Nucleus accumbens (tissue), 56 donors: Measurements from ENCODE around the gene CACNA1C.

Experiments used
- DNase-seq, 56 donors: peaks; one replicate each; lab custom pipeline; 2025; lab: John Stamatoyannopoulos, UW

CACNA1C gene

DNA sequence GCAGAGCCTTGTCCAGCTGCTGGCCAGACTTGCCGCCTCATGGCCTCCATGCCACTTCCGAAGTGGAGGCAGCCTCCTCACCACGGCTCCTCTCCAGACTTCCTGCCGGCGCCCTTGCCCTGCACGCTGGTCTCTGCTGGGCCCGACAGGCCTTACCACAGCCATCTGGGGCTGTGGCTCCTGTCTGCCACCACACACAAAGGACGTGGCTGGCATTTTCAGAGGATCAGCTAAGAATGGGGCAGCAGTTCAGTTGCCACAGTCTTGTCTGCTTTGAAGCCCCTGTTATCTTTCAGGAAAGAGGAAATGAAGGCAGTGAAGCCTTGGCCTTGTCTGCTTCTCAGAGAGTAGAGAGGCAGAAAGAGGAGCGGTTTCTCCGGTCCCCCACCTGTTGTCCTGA, 564.0 kb downstream of the CACNA1C start:
- DNase-seq, result no peak

GRCh38 chr12:2617365-2617764, 564.6 kb downstream of the CACNA1C start:
- DNase-seq, result no peak

- DNase-seq, result no peak
These were observed 565.7 kb downstream of the CACNA1C start for GRCh38 chr12:2618291-2618995.

DNA sequence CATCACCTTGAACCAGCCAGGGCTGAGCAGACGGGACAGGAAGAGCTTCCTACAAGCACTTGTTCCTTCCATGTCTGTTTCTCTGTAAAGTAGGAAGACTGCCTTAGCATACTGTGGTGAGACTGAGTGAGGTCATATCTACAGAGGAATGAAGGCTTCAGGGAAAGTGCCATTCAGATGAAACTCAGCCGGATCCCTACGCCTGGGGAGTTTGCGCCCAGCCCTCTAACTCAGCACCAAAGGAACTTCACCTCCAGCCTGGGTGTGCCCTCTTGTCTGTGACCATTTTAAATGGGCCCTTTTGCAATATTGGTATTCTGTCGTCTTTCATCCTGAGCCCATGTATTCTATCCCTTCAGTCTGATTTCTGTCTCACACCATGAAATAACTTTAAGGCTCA, 566.3 kb downstream of the CACNA1C start:
- DNase-seq, result no peak

GRCh38 chr12:2622460-2622859, 569.7 kb downstream of the CACNA1C start:
- DNase-seq, result no peak

GRCh38 chr12:2623472-2623871, 570.7 kb downstream of the CACNA1C start:
- no peak for DNase-seq

GRCh38 chr12:2624543-2625288, 571.9 kb downstream of the CACNA1C start:
- DNase-seq, result peak in 4 of 56 donors; percentile 3 to 22 (median 11)

- DNase-seq, result no peak
These were observed 572.5 kb downstream of the CACNA1C start for GRCh38 chr12:2625289-2625612.

GRCh38 chr12:2627076-2627834, 574.5 kb downstream of the CACNA1C start:
- DNase-seq, result no peak

- no peak for DNase-seq
These were observed 575.0 kb downstream of the CACNA1C start for GRCh38 chr12:2627835-2628191.

- DNase-seq, result no peak
These were observed 575.6 kb downstream of the CACNA1C start for GRCh38 chr12:2628401-2628800.

DNA sequence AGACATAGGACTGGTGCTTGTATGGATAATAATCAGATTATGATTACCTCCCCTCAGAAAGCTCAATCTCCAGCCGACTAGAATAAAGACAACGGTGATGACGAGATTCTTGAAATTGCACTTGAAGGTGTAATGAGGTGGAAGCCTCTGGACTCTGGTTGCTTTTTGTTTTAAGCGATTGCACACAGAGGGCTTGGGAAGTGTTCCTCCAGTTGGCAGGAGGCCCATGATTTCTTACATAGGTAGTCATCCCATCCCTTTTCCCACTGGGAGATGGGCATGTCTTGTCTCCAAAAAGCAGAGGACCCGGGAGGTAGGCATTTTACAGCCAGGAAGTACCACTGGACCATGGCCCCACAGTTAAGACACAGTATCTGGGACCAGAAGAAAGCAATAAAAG, 576.3 kb downstream of the CACNA1C start:
- DNase-seq, result no peak

GRCh38 chr12:2631653-2632350, 579.0 kb downstream of the CACNA1C start:
- no peak for DNase-seq

- no peak for DNase-seq
These were observed 580.5 kb downstream of the CACNA1C start for GRCh38 chr12:2633176-2633824.

DNA sequence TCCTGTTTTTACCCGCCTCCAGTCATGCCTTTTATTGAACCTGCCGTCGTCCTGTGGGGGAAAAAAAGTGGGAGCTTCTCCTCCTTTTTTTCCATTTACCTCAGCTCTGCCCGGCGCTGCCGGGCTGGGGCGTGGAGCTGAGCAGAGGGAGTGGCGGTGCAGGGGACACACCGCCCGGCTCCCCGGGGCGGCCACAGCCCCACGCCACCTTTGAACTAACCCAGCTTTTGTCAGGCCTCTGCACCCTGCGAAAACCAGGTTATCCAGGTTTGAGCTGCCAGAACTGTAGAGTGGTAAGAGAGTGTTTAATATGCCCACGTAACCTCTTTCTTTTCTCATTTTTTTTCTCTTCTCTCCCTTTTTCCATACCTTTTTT, 581.0 kb downstream of the CACNA1C start:
- no peak for DNase-seq

- DNase-seq, result no peak
These were observed 581.7 kb downstream of the CACNA1C start for GRCh38 chr12:2634471-2634870.

DNA sequence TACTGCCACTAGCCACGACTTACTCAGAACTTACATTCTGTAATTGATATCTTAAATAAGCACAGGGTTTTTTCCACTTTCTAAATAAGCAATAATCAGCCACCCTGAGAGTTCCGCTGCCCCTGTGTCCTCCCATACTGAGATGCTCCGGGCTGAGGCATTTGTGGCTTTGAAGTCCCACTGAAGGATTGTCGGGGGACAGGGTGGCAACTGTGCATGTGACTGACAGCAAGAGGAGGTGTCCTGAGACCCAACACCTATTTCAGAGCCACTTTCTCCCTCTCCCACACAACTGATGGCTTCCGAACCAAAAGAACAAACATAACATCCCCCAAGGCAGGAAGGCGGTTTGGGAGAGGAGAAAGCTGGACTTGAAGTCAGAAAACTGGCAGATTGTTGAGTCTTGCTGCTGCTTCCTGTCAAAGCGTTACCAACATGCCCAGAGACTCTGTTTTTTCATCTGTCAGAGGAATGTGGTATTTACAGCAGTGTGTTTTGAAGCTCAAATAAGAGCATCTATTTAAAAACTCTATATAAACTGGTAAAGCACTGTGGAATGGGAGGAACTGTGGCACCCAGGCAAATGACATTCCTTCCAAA, 584.1 kb downstream of the CACNA1C start:
- no peak for DNase-seq

- no peak for DNase-seq
These were observed 584.6 kb downstream of the CACNA1C start for GRCh38 chr12:2637371-2637770.

DNA sequence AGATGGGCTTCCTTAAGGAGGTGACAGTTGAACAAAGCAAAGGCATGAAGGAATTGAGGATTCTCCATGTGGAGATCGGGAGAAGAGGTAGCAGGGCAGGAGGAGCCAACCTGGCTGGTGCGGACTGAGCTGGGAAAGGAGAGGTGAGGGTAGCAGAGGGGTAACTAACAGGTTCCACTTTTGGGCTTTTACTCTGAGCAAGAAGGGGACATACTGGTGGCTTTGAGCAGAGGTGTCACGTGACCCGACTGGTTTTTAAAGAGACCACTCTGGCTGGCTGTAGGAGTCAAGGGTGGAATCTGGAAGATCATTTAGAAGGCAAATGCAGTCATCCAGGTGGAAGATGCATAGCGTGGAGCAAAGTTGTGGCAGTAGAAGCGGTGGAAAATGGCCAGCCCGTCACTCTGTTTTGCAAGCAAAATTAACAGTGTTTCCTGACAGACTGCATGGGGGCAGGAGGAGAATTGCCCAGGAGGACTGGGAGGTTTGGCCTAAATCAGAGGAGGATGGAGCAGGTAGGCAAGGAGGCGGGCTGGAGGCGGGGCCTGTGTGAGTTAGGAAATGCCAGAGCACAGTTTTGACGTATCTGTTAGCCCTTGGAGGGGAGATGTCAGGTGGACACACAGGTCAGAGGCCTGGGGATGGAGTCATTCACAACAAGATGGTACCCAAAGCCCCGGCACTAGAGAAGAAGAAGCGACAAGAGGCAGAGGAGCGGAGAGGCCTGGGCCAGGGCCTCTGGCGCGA, 585.7 kb downstream of the CACNA1C start:
- no peak for DNase-seq

DNA sequence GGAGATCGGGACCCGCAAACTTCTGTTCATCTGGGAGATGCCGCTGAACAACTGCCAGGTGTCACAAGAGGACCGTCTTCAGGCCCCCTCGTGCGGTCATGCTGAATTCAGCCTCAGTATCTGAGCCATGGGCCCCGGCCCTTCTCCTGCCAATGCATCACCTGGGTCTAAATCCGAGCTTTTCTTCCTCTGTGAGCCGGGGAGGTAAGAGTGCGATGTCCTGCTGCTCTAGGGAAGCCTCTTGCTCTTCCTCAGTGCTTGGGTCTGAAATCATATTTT, 586.2 kb downstream of the CACNA1C start:
- no peak for DNase-seq
